HepG2 (cell line): ENCODE measurements around the gene SLC15A3.

Experiments
- ASH2L ChIP-seq: fragments of 300-600, 200-600 bp; sonication (generic); IDR thresholded peaks from 2 replicates; pipeline ENCODE4 v1.7.0; 2017; ENCODE audit warnings: low read depth, mild to moderate bottlenecking, moderate library complexity, mixed read lengths, low read length; ENCODE audit not compliant: insufficient read length
- CTCF ChIP-seq: sonication (generic); formaldehyde crosslinking; IDR thresholded peaks from 2 replicates; pipeline ENCODE4 v1.5.0; 2020; ENCODE audit warnings: mild to moderate bottlenecking, missing genetic modification reagents, moderate library complexity
- EZH2 ChIP-seq: conservative IDR thresholded peaks from 2 replicates; pipeline ENCODE4 v1.6.1; 2012; ENCODE audit warnings: mild to moderate bottlenecking, low read depth, low read length, moderate library complexity
- JUND ChIP-seq: sonication (generic); formaldehyde crosslinking; IDR thresholded peaks from 2 replicates; pipeline ENCODE4 v1.8.0; 2022; ENCODE audit warnings: mild to moderate bottlenecking, missing genetic modification reagents
- MXD3 ChIP-seq: IDR thresholded peaks from 2 replicates; pipeline ENCODE4 v1.6.1; 2016; ENCODE audit warnings: mild to moderate bottlenecking, missing biosample characterization, missing genetic modification reagents
- ZMAT3 ChIP-seq: sonication (generic); formaldehyde crosslinking; conservative IDR thresholded peaks from 2 replicates; pipeline ENCODE4 v1.7.0; 2021; ENCODE audit warnings: missing genetic modification reagents
- ZSCAN20 ChIP-seq: sonication (generic); formaldehyde crosslinking; IDR thresholded peaks from 2 replicates; pipeline ENCODE4 v1.4.0; 2020; ENCODE audit warnings: missing genetic modification reagents, mild to moderate bottlenecking, borderline replicate concordance

- TF ChIP-seq CTCF (CRISPR knock-in tag) (no peak), EZH2 (no peak), ZMAT3 (CRISPR knock-in tag) (no peak), ASH2L (no peak), ZSCAN20 (no peak), JUND (CRISPR knock-in tag) (no peak), MXD3 (CRISPR knock-in tag) (no peak)
These were observed 17.7 kb downstream of the SLC15A3 start for GRCh38 chr11:60934124-60934789.
